Fibroblast of the aortic adventitia (primary cell): Measurements from ENCODE around the gene ARHGAP6. TPM values are rescaled to one million over a fixed set of nuclear protein-coding genes. Genes with fewer than 3 reads are reported as not detected.
A peak's percentile ranks its signal among the peaks of the same experiment; 100 is the strongest.

Source experiments
- DNase-seq: peaks from one replicate; pipeline ENCODE4 v3.0.0-alpha.2; 2010; ENCODE audit warnings: low read depth
- H3K4me3 ChIP-seq: 2 replicates; pipeline ENCODE4 v1.5.1; 2011; ENCODE audit warnings: low read depth, mild to moderate bottlenecking, control low read depth, low read length, moderate library complexity
- total RNA-seq: library from RNA; depleted of rRNA; stranded (reverse); fragments of >200 nt; gene quantifications from 2 replicates; pipeline ENCODE4 v1.2.3, GENCODE V29; 2012; ENCODE audit warnings: low replicate concordance
- TF ChIP-seq, protein P1 (sequence below): IDR thresholded peaks from 2 replicates; pipeline ENCODE4 v1.5.1; 2011; ENCODE audit warnings: mild to moderate bottlenecking, low read length, control low read depth, inconsistent platforms; ENCODE audit not compliant: insufficient read depth

ARHGAP6 gene
- total RNA-seq, 1 donor: 16.9 TPM

DNA sequence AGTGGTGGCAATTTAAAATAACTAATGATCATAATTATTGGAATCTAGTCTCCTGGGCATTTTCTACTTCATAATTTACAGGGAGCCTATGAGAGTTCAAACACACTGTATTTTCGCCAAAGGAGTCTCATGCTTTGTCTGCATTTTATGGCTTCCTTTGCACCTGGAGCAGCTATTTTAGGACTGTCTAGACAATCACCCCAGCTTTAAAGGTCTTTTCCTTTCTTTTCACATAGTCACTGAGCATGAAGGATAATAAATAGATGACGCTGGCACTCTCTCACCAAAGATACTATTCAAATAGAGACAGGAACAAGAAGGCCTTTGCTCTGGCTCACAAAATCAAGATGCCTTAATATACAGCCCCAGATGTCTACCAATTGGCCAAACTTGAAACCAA, 329.5 kb downstream of the ARHGAP6 start:
- DNase-seq: no peak
- H3K4me3 ChIP-seq: no peak overlapping the region
- TF ChIP-seq, protein P1, sequence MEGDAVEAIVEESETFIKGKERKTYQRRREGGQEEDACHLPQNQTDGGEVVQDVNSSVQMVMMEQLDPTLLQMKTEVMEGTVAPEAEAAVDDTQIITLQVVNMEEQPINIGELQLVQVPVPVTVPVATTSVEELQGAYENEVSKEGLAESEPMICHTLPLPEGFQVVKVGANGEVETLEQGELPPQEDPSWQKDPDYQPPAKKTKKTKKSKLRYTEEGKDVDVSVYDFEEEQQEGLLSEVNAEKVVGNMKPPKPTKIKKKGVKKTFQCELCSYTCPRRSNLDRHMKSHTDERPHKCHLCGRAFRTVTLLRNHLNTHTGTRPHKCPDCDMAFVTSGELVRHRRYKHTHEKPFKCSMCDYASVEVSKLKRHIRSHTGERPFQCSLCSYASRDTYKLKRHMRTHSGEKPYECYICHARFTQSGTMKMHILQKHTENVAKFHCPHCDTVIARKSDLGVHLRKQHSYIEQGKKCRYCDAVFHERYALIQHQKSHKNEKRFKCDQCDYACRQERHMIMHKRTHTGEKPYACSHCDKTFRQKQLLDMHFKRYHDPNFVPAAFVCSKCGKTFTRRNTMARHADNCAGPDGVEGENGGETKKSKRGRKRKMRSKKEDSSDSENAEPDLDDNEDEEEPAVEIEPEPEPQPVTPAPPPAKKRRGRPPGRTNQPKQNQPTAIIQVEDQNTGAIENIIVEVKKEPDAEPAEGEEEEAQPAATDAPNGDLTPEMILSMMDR: no peak

DNA sequence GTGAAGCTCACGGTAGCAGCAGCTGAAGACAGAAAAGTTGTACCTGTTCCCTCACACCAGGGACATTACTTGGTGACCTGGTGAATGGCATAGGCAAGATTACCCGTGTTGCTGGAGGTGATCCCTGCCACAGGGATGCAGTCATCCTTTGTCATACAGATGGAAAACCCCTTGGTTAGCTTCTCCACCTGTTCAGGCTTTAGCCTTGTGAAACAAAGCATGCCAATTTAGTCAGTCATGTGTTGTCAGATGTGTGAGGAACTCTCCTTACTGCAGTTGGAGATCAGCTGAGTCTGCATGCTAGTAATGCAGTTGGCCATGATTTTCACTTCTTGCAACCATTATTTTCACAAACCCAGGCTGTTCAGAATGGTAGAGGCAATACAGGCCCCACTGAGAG, 331.6 kb downstream of the ARHGAP6 start:
- TF ChIP-seq, protein P1: no peak
- no peak for DNase-seq
- H3K4me3 ChIP-seq: no peak overlapping the region

DNA sequence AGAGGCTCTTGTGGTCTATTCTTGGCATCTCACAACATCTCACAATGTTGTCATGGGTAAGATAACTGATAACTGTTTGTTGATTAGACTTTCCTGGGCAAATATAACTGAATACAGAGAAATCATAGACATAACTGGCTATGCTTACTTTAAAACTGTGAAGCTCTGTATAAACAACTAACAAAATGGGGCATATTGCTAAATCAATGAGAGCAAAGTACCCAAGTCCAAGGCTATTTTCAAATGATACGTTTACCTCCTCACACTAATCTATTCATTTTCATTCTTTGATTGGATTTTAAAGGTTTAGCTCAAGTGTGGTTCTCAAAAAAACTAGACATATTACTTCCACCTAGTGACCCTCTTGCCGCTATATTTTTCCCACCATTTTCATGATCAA, 333.9 kb downstream of the ARHGAP6 start:
- DNase-seq: no peak
- no peak overlapping the region for H3K4me3 ChIP-seq
- TF ChIP-seq, protein P1: no peak

DNA sequence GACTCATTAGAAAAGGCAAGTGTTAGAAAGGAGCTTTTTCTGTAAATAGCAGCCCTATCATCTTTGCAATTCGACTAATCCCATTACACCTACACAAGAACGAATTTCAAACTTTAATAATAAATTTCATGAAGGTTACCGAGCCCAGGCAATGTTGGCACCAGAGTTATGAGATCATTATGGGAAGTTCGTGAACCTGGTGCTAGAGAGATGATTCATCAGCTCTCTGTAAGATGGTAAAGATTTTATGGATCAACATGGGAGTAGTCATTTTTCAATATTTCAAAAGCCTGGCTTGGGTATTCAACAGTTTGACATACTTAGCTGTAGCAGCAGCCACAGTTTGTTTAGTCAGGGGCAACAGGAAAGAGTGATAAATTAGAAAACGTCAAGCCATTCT, 336.7 kb downstream of the ARHGAP6 start:
- DNase-seq: peak; percentile 15
- TF ChIP-seq, protein P1: no peak
- H3K4me3 ChIP-seq: no peak overlapping the region

DNA sequence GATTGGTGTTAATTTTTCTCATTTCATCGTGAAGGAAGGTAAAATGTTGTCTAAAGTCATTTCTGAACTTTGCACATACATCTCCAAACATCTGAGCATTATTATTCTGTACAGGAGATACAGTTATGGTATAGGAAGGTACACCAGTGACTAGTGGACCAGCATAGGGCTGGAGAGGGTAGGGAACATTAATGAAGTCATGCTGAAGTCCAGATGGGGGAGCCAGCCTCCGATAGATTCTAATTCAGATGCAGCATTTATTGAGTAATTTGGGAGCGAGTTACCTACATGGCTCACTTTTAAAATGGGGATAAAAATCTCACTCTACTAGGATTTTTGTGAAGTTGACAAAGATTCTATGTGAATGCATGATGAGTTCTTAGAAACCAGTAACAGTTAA, 337.6 kb downstream of the ARHGAP6 start:
- TF ChIP-seq, protein P1: no peak
- H3K4me3 ChIP-seq: no peak overlapping the region
- DNase-seq: no peak

DNA sequence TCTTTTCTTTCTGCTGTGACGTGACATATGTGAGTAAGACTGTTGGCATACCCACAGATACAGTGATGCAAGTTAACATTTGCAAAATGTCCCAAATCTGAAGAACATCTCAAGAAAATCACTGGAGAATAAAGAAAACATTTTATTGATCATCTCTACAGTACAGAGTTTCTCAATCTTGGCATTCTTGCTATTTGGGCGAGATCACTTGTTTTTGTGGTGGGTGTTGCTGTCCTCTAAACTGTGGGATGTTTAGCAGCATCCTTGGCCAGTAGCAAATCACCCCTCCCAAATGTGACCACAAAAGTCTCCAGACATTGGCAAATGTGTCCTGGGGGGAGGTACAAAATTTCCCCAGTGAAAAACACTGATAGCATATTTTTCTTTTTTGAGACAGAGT, 343.7 kb downstream of the ARHGAP6 start:
- peak; percentile 27 for DNase-seq
- H3K4me3 ChIP-seq: no peak overlapping the region
- TF ChIP-seq, protein P1: no peak

DNA sequence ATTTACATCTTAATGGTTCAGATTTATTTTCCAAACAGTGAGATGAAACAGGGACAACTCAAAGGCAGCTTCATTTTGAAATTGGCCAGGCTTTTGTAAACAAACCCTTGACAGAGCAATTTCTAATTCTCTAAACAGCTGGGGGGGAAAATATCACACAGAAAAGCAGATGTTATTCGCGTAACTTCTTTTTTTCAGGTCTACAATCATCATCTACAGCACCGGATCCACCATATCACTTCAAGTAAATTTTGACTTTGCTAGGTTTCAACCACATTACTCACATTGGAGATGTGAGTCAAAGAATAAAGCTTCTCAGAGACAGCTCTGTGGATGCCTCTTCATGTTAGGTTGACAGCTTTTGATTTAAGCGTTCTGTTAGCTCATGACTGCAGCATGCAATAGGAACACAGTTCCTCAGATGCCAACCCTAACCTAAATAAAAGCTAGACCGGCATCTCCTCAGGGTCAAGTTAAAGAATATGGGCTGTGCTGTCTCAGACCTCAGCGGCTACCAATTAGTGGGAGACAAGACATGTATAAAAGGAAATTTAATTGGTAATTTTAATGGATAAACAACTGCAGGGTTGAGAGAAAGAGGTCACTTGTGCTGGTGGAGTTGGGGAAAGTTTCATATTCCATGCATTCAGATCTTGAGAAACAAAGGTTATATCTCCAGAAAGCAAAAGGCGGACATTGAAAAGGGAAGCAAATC, 345.8 kb downstream of the ARHGAP6 start:
- no peak for DNase-seq
- TF ChIP-seq, protein P1: no peak

More for the DNA sequence above, 345.8 kb downstream of the ARHGAP6 start:
- H3K4me3 ChIP-seq: no peak overlapping the region
